Measurements from ENCODE around the gene PCDHGA3. TPM values are rescaled to one million over a fixed set of nuclear protein-coding genes. Genes with fewer than 3 reads are reported as not detected.
"Not testable (repeated sequence)": the region's sequence is repeated elsewhere in the genome, so short reads cannot be mapped to it uniquely, and the experiment has no call there.

Gene PCDHGA3
- polyA plus RNA-seq, 1 donor from 2014 or later, result 0.26 TPM

- Histone ChIP-seq H3K36me3 (ENCODE audit: insufficient read depth, low read length) (peaks cover 40% of the 10 kb centered on the region), H3K9me3 (ENCODE audit: low read length) (peaks cover 40% of the 10 kb centered on the region), H2AFZ (ENCODE audit: low read depth, low read length) (no peak overlapping the region), H4K20me1 (ENCODE audit: insufficient read depth) (no peaks in the 10 kb centered on the region), H3K9ac (ENCODE audit: low read length) (no peak overlapping the region), H3K4me2 (ENCODE audit: low read length) (no peak overlapping the region), H3K4me3 (ENCODE audit: low read length) (no peak overlapping the region), H3K9me2 (ENCODE audit: insufficient read depth, low read length) (no peaks in the 10 kb centered on the region), H3K27ac (ENCODE audit: low read length) (no peak overlapping the region), H3K27me3 (ENCODE audit: insufficient read depth, low read depth, low read length) (no peaks in the 10 kb centered on the region), H3K79me2 (replicated peaks; ENCODE audit: insufficient read depth, low read length) (peaks cover 42% of the 10 kb centered on the region), H3F3A (ENCODE audit: insufficient read depth, low read length, poor library complexity, severe bottlenecking) (no peaks in the 10 kb centered on the region)
- TF ChIP-seq POLR2AphosphoS5 (IDR thresholded peaks at IDR 0.05), result no peak
- no peak for TF ChIP-seq RAD21 (conservative IDR thresholded peaks at IDR 0.05)
- no peak for TF ChIP-seq EZH2 (IDR thresholded peaks at IDR 0.05; ENCODE audit: borderline replicate concordance, insufficient read depth, low read length, poor library complexity, severe bottlenecking)
- TF ChIP-seq SMC3 (conservative IDR thresholded peaks at IDR 0.05; ENCODE audit: poor library complexity), result no peak
- TF ChIP-seq TAF1 (IDR thresholded peaks at IDR 0.05; ENCODE audit: low read depth), result no peak
- no peak for TF ChIP-seq REST (IDR thresholded peaks at IDR 0.05; ENCODE audit: borderline replicate concordance)
- no peak for TF ChIP-seq MXI1 (conservative IDR thresholded peaks at IDR 0.05; ENCODE audit: poor library complexity, severe bottlenecking)
- no peak for TF ChIP-seq CTCF (IDR thresholded peaks at IDR 0.05; ENCODE audit: poor library complexity, severe bottlenecking)
- no peak for TF ChIP-seq EP300 (conservative IDR thresholded peaks at IDR 0.05; ENCODE audit: poor library complexity, severe bottlenecking)
These were observed 29.9 kb upstream of the PCDHGA3 start for GRCh38 chr5:141313711-141314110.

- H3K79me2 ChIP-seq (replicated peaks; ENCODE audit: insufficient read depth, low read length), result peaks cover 43% of the 10 kb centered on the region
- H3K27ac ChIP-seq (ENCODE audit: low read length); H3K4me3 ChIP-seq (ENCODE audit: low read length); H3K9ac ChIP-seq (ENCODE audit: low read length); H3K9me2 ChIP-seq (ENCODE audit: insufficient read depth, low read length); H2AFZ ChIP-seq (ENCODE audit: low read depth, low read length); H3K27me3 ChIP-seq (ENCODE audit: insufficient read depth, low read depth, low read length); H3K4me2 ChIP-seq (ENCODE audit: low read length); H4K20me1 ChIP-seq (ENCODE audit: insufficient read depth): not testable (repeated sequence)
- H3K36me3 ChIP-seq (ENCODE audit: insufficient read depth, low read length), result peaks cover 45% of the 10 kb centered on the region
- peaks cover 14% of the 10 kb centered on the region for H3F3A ChIP-seq (ENCODE audit: insufficient read depth, low read length, poor library complexity, severe bottlenecking)
- peaks cover 45% of the 10 kb centered on the region for H3K9me3 ChIP-seq (ENCODE audit: low read length)
These were observed 26.7 kb upstream of the PCDHGA3 start for GRCh38 chr5:141316963-141317362.

- H3F3A ChIP-seq (ENCODE audit: insufficient read depth, low read length, poor library complexity, severe bottlenecking), result peaks cover 14% of the 10 kb centered on the region
- no peaks in the 10 kb centered on the region for H3K27me3 ChIP-seq (ENCODE audit: insufficient read depth, low read depth, low read length)
- peak overlapping the region; percentile 82 for H3K4me2 ChIP-seq (ENCODE audit: low read length)
- H3K9me3 ChIP-seq (ENCODE audit: low read length), result peaks cover 42% of the 10 kb centered on the region
- peak overlapping the region; percentile 77 for H3K4me3 ChIP-seq (ENCODE audit: low read length)
- peak overlapping the region; percentile 99 for H3K27ac ChIP-seq (ENCODE audit: low read length)
- no peaks in the 10 kb centered on the region for H4K20me1 ChIP-seq (ENCODE audit: insufficient read depth)
- H3K36me3 ChIP-seq (ENCODE audit: insufficient read depth, low read length), result peaks cover 40% of the 10 kb centered on the region
- H3K79me2 ChIP-seq (replicated peaks; ENCODE audit: insufficient read depth, low read length), result peaks cover 40% of the 10 kb centered on the region
- TF ChIP-seq TAF1 (IDR thresholded peaks at IDR 0.05; ENCODE audit: low read depth), result no peak
- TF ChIP-seq POLR2AphosphoS5 (IDR thresholded peaks at IDR 0.05), result no peak
- TF ChIP-seq MXI1 (conservative IDR thresholded peaks at IDR 0.05; ENCODE audit: poor library complexity, severe bottlenecking), result no peak
- no peak for TF ChIP-seq REST (IDR thresholded peaks at IDR 0.05; ENCODE audit: borderline replicate concordance)
- no peak overlapping the region for H3K9ac ChIP-seq (ENCODE audit: low read length)
- no peak overlapping the region for H2AFZ ChIP-seq (ENCODE audit: low read depth, low read length)
- H3K9me2 ChIP-seq (ENCODE audit: insufficient read depth, low read length), result no peaks in the 10 kb centered on the region
These were observed 24.4 kb upstream of the PCDHGA3 start for GRCh38 chr5:141319202-141319601.
